22Rv1 (cell line): ENCODE data around the gene IFI27.

Experiments used
- ZFX ChIP-seq: fragments of 450-650 bp; IDR thresholded peaks from 2 replicates; pipeline ENCODE4 v1.6.1; 2017; ENCODE audit warnings: antibody characterized with exemption, borderline replicate concordance
- TF ChIP-seq, protein P1 (sequence below): fragments of 450-650 bp; IDR thresholded peaks from 2 replicates; pipeline ENCODE4 v1.5.1; 2017; ENCODE audit warnings: mild to moderate bottlenecking

DNA sequence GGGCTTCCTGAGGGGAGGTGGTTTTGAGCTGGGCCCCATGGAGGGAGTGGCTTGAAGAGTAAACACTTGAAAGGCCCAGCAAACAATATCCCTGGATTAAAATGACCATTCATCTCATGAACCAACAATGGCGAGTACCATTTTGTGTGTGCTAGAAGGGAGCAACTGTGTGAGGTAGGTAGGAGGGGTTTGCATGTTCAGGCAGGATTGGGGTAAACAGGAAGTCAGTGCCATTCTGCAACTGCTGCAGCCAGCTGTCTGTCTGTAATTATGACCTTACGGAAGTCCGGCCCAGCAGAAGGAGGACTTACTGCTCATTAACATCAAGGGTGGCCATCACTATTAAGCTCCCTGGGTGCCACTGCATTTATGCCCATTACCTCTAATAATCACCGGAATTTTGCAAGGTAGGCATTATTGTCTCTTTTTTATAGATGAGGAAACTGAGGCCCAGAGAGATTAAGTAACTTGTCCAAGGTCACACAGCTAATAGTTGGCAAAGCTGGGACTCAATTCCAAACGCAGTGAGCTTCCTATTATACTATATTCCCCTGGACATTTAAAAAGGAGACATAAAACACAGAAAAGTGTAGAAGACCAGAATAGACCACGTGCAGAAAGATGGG, 35.5 kb downstream of the IFI27 start:
- TF ChIP-seq, protein P1, sequence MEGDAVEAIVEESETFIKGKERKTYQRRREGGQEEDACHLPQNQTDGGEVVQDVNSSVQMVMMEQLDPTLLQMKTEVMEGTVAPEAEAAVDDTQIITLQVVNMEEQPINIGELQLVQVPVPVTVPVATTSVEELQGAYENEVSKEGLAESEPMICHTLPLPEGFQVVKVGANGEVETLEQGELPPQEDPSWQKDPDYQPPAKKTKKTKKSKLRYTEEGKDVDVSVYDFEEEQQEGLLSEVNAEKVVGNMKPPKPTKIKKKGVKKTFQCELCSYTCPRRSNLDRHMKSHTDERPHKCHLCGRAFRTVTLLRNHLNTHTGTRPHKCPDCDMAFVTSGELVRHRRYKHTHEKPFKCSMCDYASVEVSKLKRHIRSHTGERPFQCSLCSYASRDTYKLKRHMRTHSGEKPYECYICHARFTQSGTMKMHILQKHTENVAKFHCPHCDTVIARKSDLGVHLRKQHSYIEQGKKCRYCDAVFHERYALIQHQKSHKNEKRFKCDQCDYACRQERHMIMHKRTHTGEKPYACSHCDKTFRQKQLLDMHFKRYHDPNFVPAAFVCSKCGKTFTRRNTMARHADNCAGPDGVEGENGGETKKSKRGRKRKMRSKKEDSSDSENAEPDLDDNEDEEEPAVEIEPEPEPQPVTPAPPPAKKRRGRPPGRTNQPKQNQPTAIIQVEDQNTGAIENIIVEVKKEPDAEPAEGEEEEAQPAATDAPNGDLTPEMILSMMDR = no peak
- no peak for TF ChIP-seq ZFX
